SIG-M5 treated with dmso at 0.1 percent for 504 hours (cell line): ENCODE data around the gene CENPP.

ENCODE experiments used
- DNase-seq: peaks from one replicate; lab custom pipeline; 2025; ENCODE audit not compliant: unreplicated experiment; lab: John Stamatoyannopoulos, UW

The CENPP gene

GRCh38 chr9:92422611-92423338 lies 97.0 kb downstream of the CENPP start:
- peak; percentile 16 for DNase-seq

GRCh38 chr9:92423612-92424011 lies 97.9 kb downstream of the CENPP start:
- DNase-seq = no peak

- DNase-seq = no peak
These were observed 98.6 kb downstream of the CENPP start, which contains the start of gene OMD for GRCh38 chr9:92424340-92424739. Gene OMD, minus strand, starts transcription at chr9:92424471. Its CDS starts 6,913 bp downstream, at chr9:92417558.

- no peak for DNase-seq
These were observed 99.7 kb downstream of the CENPP start for GRCh38 chr9:92425474-92425873.

- no peak for DNase-seq
These were observed 100.9 kb downstream of the CENPP start for GRCh38 chr9:92426501-92427145.

GRCh38 chr9:92429836-92430235 lies 104.1 kb downstream of the CENPP start:
- DNase-seq = no peak

GRCh38 chr9:92432350-92432749 lies 106.6 kb downstream of the CENPP start:
- DNase-seq = no peak

GRCh38 chr9:92432972-92433548 lies 107.3 kb downstream of the CENPP start:
- DNase-seq = no peak

- no peak for DNase-seq
These were observed 109.5 kb downstream of the CENPP start for GRCh38 chr9:92435263-92435662.

- DNase-seq = no peak
These were observed 113.3 kb downstream of the CENPP start for GRCh38 chr9:92438900-92439526.

- DNase-seq = no peak
These were observed 114.4 kb downstream of the CENPP start for GRCh38 chr9:92439921-92440750.

GRCh38 chr9:92440751-92441046 lies 114.9 kb downstream of the CENPP start:
- DNase-seq = no peak

- DNase-seq = no peak
These were observed 119.1 kb downstream of the CENPP start for GRCh38 chr9:92444841-92445240.

- no peak for DNase-seq
These were observed 120.8 kb downstream of the CENPP start for GRCh38 chr9:92446536-92446935.

GRCh38 chr9:92455217-92455616 lies 129.5 kb downstream of the CENPP start:
- DNase-seq = no peak

GRCh38 chr9:92457576-92457975 lies 131.8 kb downstream of the CENPP start:
- DNase-seq = no peak

GRCh38 chr9:92463387-92463786 lies 137.6 kb downstream of the CENPP start:
- DNase-seq = no peak

GRCh38 chr9:92463984-92464383 lies 138.2 kb downstream of the CENPP start:
- no peak for DNase-seq

GRCh38 chr9:92467041-92467440 lies 141.3 kb downstream of the CENPP start:
- DNase-seq = no peak

- DNase-seq = no peak
These were observed 141.8 kb downstream of the CENPP start for GRCh38 chr9:92467511-92467910.

- DNase-seq = no peak
These were observed 142.5 kb downstream of the CENPP start for GRCh38 chr9:92468206-92468605.
